Mesenchymal stem cell (in vitro differentiated cells and primary cell): ENCODE results near the gene ZSWIM6.
A peak's percentile ranks its signal among the peaks of the same experiment; 100 is the strongest.

ENCODE experiments used
- DNase-seq: peaks from one replicate; pipeline ENCODE4 v3.0.0-alpha.2; 2013
- H2AFZ ChIP-seq: one replicate; pipeline ENCODE4 v1.6.1; 2013; ENCODE audit warnings: low read depth, mild to moderate bottlenecking, control low read depth, inconsistent platforms, low read length, moderate library complexity
- H2AK5ac ChIP-seq: 2 replicates; pipeline ENCODE4 v1.6.1; 2013; ENCODE audit warnings: low read length, moderate library complexity, mild to moderate bottlenecking, inconsistent platforms; ENCODE audit not compliant: severe bottlenecking
- H2BK120ac ChIP-seq: one replicate; pipeline ENCODE4 v1.6.1; 2013; ENCODE audit warnings: low read depth, mild to moderate bottlenecking, inconsistent platforms, low read length, moderate library complexity
- H2BK12ac ChIP-seq, 2 experiments: one replicate each; pipeline ENCODE4 v1.6.1; 2013; ENCODE audit warnings: inconsistent platforms in 2 of 2, low read length in 2 of 2, mild to moderate bottlenecking in 2 of 2, moderate library complexity in 2 of 2, control low read depth in 1 of 2
- H2BK15ac ChIP-seq: one replicate; pipeline ENCODE4 v1.6.1; 2013; ENCODE audit warnings: mild to moderate bottlenecking, low read depth, inconsistent platforms; ENCODE audit not compliant: poor library complexity, severe bottlenecking
- H2BK5ac ChIP-seq: 2 replicates; pipeline ENCODE4 v1.6.1; 2013; ENCODE audit warnings: low read depth, mild to moderate bottlenecking, low read length, control low read depth, inconsistent platforms; ENCODE audit not compliant: poor library complexity, severe bottlenecking
- H3K14ac ChIP-seq, 2 experiments: one replicate each; pipeline ENCODE4 v1.6.1; 2013; ENCODE audit warnings: inconsistent platforms in 2 of 2, low read length in 2 of 2, control low read depth in 1 of 2, mild to moderate bottlenecking in 1 of 2, moderate library complexity in 1 of 2
- H3K18ac ChIP-seq, 2 experiments: one replicate each; pipeline ENCODE4 v1.6.1; 2013; ENCODE audit warnings: inconsistent platforms in 2 of 2, low read length in 2 of 2, control low read depth in 1 of 2, low read depth in 1 of 2, mild to moderate bottlenecking in 1 of 2
- H3K23ac ChIP-seq, 2 experiments: one replicate each; pipeline ENCODE4 v1.6.1; 2013; ENCODE audit warnings: inconsistent platforms in 2 of 2, low read length in 2 of 2, mild to moderate bottlenecking in 2 of 2, moderate library complexity in 2 of 2, control low read depth in 1 of 2
- H3K27ac ChIP-seq: 2 replicates; pipeline ENCODE4 v1.5.1; 2013; ENCODE audit warnings: mild to moderate bottlenecking, moderate library complexity, low read length, control low read depth, inconsistent platforms; ENCODE audit not compliant: poor library complexity, severe bottlenecking
- H3K27me3 ChIP-seq, 2 experiments: 2 replicates each; pipeline versions ENCODE4 v1.6.1 to v1.7.0; 2013; ENCODE audit warnings: low read length in 2 of 2, mild to moderate bottlenecking in 2 of 2, moderate library complexity in 2 of 2, control low read depth in 1 of 2, inconsistent platforms in 1 of 2; ENCODE audit not compliant: control insufficient read depth in 1 of 2, insufficient read depth in 1 of 2
- H3K36me3 ChIP-seq, 2 experiments: 2 replicates each; pipeline versions ENCODE4 v1.6.1 to v1.7.0; 2013; ENCODE audit warnings: low read length in 2 of 2, control low read depth in 1 of 2, inconsistent platforms in 1 of 2, low read depth in 1 of 2, mild to moderate bottlenecking in 1 of 2; ENCODE audit not compliant: insufficient read depth in 2 of 2, control insufficient read depth in 1 of 2
- H3K4ac ChIP-seq, 2 experiments: one replicate each; pipeline ENCODE4 v1.6.1; 2013; ENCODE audit warnings: inconsistent platforms in 2 of 2, low read length in 2 of 2, mild to moderate bottlenecking in 2 of 2, moderate library complexity in 2 of 2, control low read depth in 1 of 2, low read depth in 1 of 2
- H3K4me1 ChIP-seq: 2 replicates; pipeline ENCODE4 v1.6.1; 2013; ENCODE audit warnings: low read depth, low read length, control low read depth; ENCODE audit not compliant: control insufficient read depth, insufficient read depth
- H3K4me2 ChIP-seq: 2 replicates; pipeline ENCODE4 v1.6.1; 2013; ENCODE audit warnings: low read length, mild to moderate bottlenecking, inconsistent platforms; ENCODE audit not compliant: poor library complexity, severe bottlenecking
- H3K4me3 ChIP-seq, 2 experiments: 2 replicates each; pipeline versions ENCODE4 v1.5.1 to v1.7.0; 2013; ENCODE audit warnings: low read length in 2 of 2, mild to moderate bottlenecking in 2 of 2, control low read depth in 1 of 2, low read depth in 1 of 2; ENCODE audit not compliant: insufficient read depth in 1 of 2
- H3K79me1 ChIP-seq: replicated peaks from 2 replicates; pipeline ENCODE4 v1.6.1; 2013; ENCODE audit warnings: mild to moderate bottlenecking, control low read depth, low read length, inconsistent platforms; ENCODE audit not compliant: poor library complexity, severe bottlenecking
- H3K9ac ChIP-seq: 2 replicates; pipeline ENCODE4 v1.7.0; 2013; ENCODE audit warnings: mild to moderate bottlenecking, low read length, moderate library complexity
- H3K9me3 ChIP-seq: 2 replicates; pipeline ENCODE4 v1.7.0; 2013; ENCODE audit warnings: mild to moderate bottlenecking, low read length; ENCODE audit not compliant: control insufficient read depth
- H4K8ac ChIP-seq: one replicate; pipeline ENCODE4 v1.6.1; 2013; ENCODE audit warnings: inconsistent platforms, mild to moderate bottlenecking, low read length, moderate library complexity
- H4K91ac ChIP-seq: one replicate; pipeline ENCODE4 v1.6.1; 2013; ENCODE audit warnings: mild to moderate bottlenecking, low read length, inconsistent platforms
- WGBS: methylation state at CpG from one replicate; pipeline ENCODE4 v1.1.7; 2013; ENCODE audit warnings: mixed read lengths; 5-methylcytosine and 5-hydroxymethylcytosine counted together

ZSWIM6 gene

DNA sequence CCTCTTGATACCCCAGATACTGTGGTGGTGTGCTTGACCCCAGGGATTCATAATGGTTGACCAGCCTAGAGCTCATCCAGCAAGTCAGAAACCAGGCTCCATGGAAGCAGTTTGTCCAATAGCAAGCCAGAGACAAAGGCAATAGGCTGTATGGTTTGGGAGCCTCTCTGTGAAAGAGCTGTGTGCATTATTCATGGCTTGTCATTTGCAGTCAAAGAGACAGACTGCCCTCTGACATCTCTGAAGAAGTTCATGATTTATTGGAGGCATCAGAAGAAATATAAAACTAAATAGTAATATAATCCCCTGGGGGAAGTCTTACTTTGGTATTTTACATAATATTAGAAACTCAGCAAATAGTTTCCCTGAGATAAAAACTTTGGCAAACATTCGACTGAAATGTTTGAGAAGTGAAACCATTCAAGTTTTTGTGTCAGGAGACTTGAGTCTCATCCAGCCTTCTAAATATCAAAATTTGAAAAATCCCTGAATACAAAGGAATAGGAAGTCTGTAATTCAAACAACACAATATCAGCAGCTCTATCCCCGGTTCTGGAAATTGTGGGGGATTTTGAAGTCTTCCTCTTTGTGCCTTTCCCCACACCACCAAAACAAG is 250.3 kb downstream of the ZSWIM6 start:
- no CpG with 5 or more reads among the region's 2 CpGs for WGBS
- H3K4ac ChIP-seq = no peak overlapping the region
- H2AK5ac ChIP-seq = no peak overlapping the region
- H3K27ac ChIP-seq = no peak overlapping the region
- H3K4me1 ChIP-seq = peaks cover 2% of the 10 kb centered on the region
- H2BK5ac ChIP-seq = no peak overlapping the region
- H2BK15ac ChIP-seq = peak overlapping the region; percentile 69
- no peak overlapping the region for H3K4me2 ChIP-seq
- H3K4me3 ChIP-seq = no peak overlapping the region
- H3K79me1 ChIP-seq = no peaks in the 10 kb centered on the region
- no peak overlapping the region for H3K23ac ChIP-seq
- H2BK120ac ChIP-seq = no peak overlapping the region
- H2AFZ ChIP-seq = no peak overlapping the region
- H3K9ac ChIP-seq = no peak overlapping the region
- H4K8ac ChIP-seq = no peak overlapping the region
- H3K27me3 ChIP-seq = peaks cover 4 to 11% of the 10 kb centered on the region in 2 experiments
- no peak for DNase-seq
- no peak overlapping the region for H3K18ac ChIP-seq
- no peaks in the 10 kb centered on the region for H3K36me3 ChIP-seq
- H3K9me3 ChIP-seq = no peaks in the 10 kb centered on the region
- H3K14ac ChIP-seq = no peak overlapping the region
- H2BK12ac ChIP-seq = no peak overlapping the region
- H4K91ac ChIP-seq = no peak overlapping the region

- Histone ChIP-seq H3K27me3 (peaks cover 4 to 11% of the 10 kb centered on the region in 2 experiments), H3K36me3 (no peaks in the 10 kb centered on the region), H2BK120ac (no peak overlapping the region), H2BK5ac (no peak overlapping the region), H2BK15ac (no peak overlapping the region), H4K8ac (no peak overlapping the region), H2AFZ (no peak overlapping the region), H2AK5ac (no peak overlapping the region), H3K18ac (no peak overlapping the region), H3K4me1 (peaks cover 2% of the 10 kb centered on the region), H3K23ac (no peak overlapping the region), H3K9me3 (no peaks in the 10 kb centered on the region), H4K91ac (peak overlapping the region; percentile 37), H2BK12ac (no peak overlapping the region), H3K27ac (no peak overlapping the region), H3K4ac (no peak overlapping the region), H3K4me3 (no peak overlapping the region), H3K4me2 (no peak overlapping the region), H3K9ac (no peak overlapping the region), H3K14ac (no peak overlapping the region), H3K79me1 (no peaks in the 10 kb centered on the region)
- no peak for DNase-seq
- WGBS = 85% methylated on average over 3 of the region's 3 CpGs
These were observed 250.8 kb downstream of the ZSWIM6 start for GRCh38 chr5:61582887-61583286.

- H3K27ac ChIP-seq = no peak overlapping the region
- peaks cover 4 to 23% of the 10 kb centered on the region in 2 experiments for H3K27me3 ChIP-seq
- H2BK5ac ChIP-seq = no peak overlapping the region
- peak overlapping the region; percentile 5 for H2BK120ac ChIP-seq
- H2BK12ac ChIP-seq = no peak overlapping the region
- no peak overlapping the region for H3K4ac ChIP-seq
- peaks cover 2% of the 10 kb centered on the region for H3K4me1 ChIP-seq
- H3K9ac ChIP-seq = peak overlapping the region; percentile 33
- no peak overlapping the region for H3K23ac ChIP-seq
- DNase-seq = no peak
- H2AFZ ChIP-seq = no peak overlapping the region
- no peak overlapping the region for H4K8ac ChIP-seq
- 90% methylated on average over 11 of the region's 12 CpGs for WGBS
- no peak overlapping the region for H3K4me3 ChIP-seq
- no peak overlapping the region for H2BK15ac ChIP-seq
- H2AK5ac ChIP-seq = no peak overlapping the region
- no peak overlapping the region for H3K4me2 ChIP-seq
- no peak overlapping the region for H3K18ac ChIP-seq
- H4K91ac ChIP-seq = no peak overlapping the region
- no peaks in the 10 kb centered on the region for H3K9me3 ChIP-seq
- H3K14ac ChIP-seq = no peak overlapping the region
- no peaks in the 10 kb centered on the region for H3K79me1 ChIP-seq
- H3K36me3 ChIP-seq = no peaks in the 10 kb centered on the region
These were observed 254.3 kb downstream of the ZSWIM6 start for GRCh38 chr5:61586096-61587084.

DNA sequence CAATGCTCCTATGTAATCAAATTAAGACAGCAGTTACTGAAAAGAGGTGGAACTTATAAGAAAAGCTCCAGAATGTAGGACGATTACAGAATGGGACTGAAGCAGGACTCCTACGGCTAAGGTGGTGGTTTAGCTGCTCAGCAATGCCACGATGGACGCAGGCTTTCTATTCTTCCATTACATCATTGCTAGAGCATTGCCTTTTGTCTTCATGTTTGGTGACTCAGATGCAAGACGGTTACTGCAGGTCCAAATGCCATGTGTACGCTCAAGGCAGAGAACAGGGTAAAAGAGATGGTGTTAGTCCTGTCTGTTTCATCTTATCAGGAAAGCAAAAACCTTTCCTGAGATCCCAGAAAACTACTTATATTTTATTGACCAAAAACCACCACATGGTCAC is 255.1 kb downstream of the ZSWIM6 start:
- H3K79me1 ChIP-seq = no peaks in the 10 kb centered on the region
- no peak overlapping the region for H2BK15ac ChIP-seq
- peaks cover 8 to 23% of the 10 kb centered on the region in 2 experiments for H3K27me3 ChIP-seq
- H2BK5ac ChIP-seq = no peak overlapping the region
- peak overlapping the region; percentile 33 for H3K9ac ChIP-seq
- peak overlapping the region; percentile 5 for H2BK120ac ChIP-seq
- no peak overlapping the region for H3K23ac ChIP-seq
- no peak overlapping the region for H3K4me2 ChIP-seq
- peak overlapping the region in 1 of 2 experiments; percentile 71 for H3K14ac ChIP-seq
- H3K4me1 ChIP-seq = peaks cover 2% of the 10 kb centered on the region
- H4K91ac ChIP-seq = no peak overlapping the region
- H2BK12ac ChIP-seq = no peak overlapping the region
- H3K9me3 ChIP-seq = no peaks in the 10 kb centered on the region
- no peak overlapping the region for H2AK5ac ChIP-seq
- 88% methylated on average over 4 of the region's 6 CpGs for WGBS
- no peak overlapping the region for H3K4me3 ChIP-seq
- DNase-seq = peak; percentile 10
- H3K36me3 ChIP-seq = no peaks in the 10 kb centered on the region
- H3K18ac ChIP-seq = peak overlapping the region in 1 of 2 experiments; percentile 12
- no peak overlapping the region for H2AFZ ChIP-seq
- H3K4ac ChIP-seq = no peak overlapping the region
- H3K27ac ChIP-seq = no peak overlapping the region
- H4K8ac ChIP-seq = no peak overlapping the region
